RKO (cell line): ENCODE data around the gene ZNF705A.
"Not testable (repeated sequence)": the region's sequence is repeated elsewhere in the genome, so short reads cannot be mapped to it uniquely, and the experiment has no call there.

Experiments
- DNase-seq: peaks from one replicate; pipeline ENCODE4 v3.0.0-alpha.2; 2016; ENCODE audit warnings: low spot score

Gene ZNF705A

DNA sequence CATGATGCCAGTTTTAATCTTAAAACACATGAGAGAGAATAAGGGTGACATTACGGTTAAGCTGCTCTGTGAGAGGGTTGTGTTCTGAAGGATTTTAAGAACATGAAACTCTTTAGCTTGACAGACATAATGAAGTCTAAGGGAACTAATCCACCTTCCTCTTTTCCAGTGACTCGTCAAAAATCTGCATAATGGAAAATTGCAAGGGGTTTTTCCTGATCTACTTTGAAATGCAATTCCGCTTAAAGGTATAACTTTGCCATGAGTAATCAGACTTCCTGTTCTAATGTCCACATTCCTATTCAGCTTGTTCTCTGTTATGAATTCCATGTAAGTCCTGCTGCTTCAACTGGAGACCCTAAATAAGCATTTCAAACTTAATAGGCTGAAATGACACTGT is at the start of gene ZNF705A:
Gene ZNF705A, plus strand, starts transcription at position 171 of the 400 bp plus-strand sequence. CDS start 15,611 bp downstream, outside the sequence.
- DNase-seq, result peak; percentile 30

DNA sequence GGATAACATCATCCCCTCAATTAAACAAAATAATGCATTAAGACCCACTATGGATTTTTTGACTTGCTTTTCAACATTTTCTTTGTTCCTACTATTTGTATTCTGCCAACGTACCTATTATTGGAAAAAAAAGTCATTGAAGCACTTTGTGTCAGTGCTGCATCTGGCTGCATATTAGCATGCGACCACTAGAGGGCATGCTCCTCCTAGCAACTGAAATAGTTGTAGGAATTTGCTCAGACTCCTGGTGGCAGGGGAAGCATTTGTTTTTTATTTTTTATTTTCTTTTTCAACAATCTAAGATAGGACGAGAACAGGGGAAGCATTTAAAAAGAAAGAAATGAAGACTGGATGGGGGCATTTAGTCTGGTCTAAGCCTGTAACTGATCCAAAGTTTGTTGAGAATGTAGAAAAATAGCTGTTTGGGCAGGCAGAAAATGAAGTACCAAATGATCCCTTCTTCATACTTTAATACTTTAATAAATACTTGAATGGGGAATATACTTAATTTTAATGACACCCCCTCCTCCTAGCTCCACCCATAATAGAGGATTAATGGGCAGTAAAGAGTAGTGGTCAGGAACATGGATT is 47.9 kb upstream of the ZNF705A start:
- DNase-seq, result peak; percentile 86

DNA sequence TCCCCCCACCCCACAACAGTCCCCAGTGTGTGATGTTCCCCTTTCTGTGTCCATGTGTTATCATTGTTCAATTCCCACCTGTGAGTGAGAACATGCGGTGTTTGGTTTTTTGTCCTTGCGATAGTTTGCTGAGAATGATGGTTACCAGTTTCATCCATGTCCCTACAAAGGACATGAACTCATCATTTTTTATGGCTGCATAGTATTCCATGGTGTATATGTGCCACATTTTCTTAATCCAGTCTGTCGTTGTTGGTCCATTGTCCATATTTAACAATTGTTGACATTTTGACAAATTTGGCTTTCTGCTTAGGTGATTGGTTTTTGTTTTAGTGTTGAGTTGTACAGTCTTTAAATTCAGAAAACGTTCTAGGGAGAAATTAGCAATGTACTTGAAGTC is 43.7 kb upstream of the ZNF705A start:
- DNase-seq, result not testable (repeated sequence)

DNA sequence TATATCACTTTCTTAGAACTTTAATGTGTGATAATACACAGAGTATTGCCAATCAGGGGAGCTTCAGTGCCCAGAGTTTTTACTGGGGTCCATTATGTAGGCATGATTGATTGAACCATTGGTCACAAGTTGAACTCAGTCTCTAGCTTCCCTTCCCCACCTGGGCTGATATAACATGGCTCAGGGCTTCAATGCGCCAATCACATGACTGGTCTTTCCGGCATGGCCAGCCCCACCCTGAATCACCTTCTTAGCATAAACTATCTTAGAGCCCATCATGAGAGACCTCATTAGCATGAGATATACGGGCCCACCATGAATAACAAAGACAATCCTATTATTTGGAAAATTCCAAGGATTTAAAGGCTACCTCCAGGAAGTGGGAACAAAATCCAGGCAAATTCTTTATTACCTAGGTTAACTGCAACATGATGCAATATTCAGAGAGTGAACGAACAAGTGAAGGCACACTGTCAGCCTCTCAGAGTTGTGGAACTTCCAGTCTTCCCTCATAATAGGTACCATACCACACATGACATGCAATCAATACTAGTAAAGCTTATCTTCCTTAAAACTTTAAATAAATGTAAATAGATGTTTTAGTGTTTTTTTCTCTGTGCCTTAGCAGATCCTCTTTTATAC is 36.6 kb upstream of the ZNF705A start:
- no peak for DNase-seq

DNA sequence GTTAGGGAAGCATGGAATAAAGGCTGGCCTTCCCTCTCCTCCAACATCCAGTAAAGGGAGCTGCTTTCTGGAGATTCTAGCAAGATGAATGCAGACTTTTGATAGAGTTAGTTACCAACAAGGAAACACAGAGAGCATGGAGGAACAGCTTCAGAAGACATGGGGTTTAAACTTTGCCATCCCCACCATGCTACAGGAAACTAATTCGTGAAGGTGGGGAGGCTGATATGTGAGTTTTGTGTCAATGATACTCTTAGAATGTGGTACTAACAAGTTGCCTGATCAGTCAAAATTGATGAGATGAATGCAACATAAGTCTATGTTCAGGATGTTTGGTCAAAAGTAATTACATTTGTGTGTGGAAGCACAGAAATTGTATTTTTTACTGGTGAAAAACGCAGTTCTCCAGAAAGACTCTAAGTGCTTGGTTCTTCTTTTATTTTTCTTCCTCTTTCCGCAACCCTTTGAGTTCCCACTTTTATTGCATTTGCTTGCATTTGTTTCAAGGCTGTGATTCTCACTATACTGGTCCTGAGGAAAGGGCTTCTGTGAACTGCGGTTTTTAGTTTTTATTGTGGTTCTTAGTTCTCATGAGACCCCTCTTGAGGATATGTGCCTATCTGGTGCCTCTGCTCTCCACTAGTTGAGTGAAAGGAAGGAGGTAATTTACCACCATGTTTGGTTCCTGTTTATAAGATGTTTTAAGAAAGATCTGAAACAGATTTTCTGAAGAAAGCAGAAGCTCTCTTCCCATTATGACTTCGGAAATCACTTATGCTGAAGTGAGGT is 33.5 kb upstream of the ZNF705A start, which contains the start of gene CLEC4A:
Gene CLEC4A, plus strand, starts transcription at position 494 of the 789 bp plus-strand sequence. Its CDS starts 262 bp downstream, at position 756.
- DNase-seq, result no peak

DNA sequence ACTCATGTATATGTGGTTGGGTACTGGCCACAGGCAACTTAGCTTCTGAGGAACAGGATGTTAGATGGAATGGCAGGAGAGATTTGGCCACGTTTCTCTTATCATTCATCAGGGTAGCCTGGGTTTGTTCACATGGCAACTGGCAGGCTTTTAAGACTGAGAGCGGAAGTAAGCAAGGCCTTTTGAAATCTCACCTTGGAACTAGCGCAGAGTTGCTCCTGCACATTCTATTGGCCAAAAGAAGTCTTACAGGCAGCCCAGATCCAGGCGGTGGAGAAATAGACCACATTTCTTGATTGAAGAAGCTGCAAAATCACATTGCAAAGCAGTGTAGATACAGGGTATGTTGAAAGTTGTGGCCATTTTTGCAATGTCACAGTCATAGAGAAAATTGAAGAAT is 29.7 kb upstream of the ZNF705A start:
- no peak for DNase-seq

DNA sequence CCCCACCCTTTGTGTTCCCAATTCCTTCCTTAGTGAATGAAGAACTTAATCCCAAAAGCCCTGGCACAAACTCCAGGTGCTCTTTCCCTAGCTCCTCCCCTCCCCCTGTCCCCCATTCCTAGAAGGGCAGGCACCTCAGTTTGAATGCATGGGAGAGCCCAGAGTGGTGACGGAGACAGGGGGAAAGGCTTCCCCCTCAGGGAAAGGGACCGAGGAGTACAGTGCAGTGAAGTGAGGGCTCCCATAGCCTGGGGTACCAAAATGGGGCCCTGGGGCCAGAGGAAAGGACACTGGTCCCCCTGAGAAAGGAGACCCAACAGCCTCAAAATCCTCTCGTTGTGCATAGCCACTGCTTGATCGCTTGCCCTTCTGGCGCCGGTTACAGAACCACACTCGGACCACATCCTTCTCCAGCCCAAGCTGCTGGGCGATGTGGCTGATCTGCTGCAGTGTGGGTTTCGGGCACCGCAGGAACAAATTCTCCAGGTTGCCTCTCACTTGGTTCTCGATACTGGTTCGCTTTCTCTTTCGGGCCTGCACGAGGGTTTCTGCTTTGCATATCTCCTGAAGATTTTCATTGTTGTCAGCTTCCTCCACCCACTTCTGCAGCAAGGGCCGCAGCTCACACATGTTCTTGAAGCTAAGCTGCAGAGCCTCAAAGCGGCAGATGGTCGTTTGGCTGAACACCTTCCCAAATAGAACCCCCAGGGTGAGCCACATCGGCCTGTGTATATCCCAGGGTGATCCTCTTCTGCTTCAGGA is 23.0 kb upstream of the ZNF705A start:
- DNase-seq, result not testable (repeated sequence)

DNA sequence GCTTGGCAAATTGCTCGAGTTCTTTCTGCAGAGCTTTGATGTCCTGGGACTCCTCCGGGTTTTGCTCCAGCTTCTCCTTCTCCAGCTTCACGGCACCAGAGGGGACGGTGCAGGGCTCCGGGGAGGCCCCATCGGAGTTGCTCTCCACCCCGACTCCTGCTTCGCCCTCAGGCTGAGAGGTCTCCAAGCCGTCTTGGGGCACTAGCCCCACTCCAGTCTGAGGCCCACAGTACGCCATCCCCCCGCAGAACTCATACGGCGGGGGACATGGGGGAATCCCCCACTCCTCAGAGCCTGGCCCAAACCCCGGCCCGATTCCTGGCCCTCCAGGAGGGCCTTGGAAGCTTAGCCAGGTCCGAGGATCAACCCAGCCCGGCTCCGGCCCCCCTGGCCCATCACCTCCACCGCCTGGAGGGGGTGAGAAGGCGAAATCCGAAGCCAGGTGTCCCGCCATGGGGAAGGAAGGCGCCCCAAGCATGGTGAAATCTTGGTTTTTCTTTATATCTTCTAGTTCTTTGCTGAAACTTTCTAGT is 22.4 kb upstream of the ZNF705A start:
- not testable (repeated sequence) for DNase-seq

DNA sequence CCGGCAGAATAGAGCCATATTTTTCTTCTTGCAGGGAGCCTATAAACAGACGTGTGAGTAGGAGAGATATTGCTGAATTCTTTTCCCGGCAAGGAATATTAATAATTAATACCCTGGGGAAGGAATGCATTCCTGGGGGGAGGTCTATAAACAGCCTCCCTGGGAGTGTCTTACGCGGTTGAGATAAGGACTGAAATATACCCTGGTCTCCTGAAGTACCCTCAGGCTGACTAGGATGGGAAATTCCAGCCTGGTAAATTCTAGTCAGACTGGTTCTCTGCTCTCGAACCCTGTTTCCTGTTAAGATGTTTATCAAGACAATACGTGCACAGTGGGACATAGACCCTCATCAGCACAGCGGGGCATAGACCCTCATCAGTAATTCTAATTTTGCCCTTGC is 15.2 kb upstream of the ZNF705A start:
- not testable (repeated sequence) for DNase-seq

DNA sequence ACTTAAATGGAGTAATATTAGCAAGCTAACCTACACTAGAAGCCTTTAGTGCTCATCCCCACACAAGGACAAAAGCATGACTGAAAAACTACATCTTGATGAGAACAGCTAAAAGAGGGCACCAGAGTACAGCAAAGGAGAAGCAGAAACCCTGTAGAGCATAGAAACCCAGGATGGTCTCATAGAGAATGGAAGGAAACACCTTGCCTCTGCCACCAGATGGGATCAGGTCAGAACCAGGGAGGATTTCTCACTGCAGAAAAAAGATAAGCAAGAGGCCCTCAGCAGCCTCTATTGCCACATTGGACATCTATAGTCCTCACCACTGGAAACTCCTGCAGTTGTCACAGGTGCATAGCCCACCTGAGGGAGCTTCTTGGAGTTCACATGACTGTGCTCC is 13.6 kb upstream of the ZNF705A start:
- DNase-seq, result no peak

DNA sequence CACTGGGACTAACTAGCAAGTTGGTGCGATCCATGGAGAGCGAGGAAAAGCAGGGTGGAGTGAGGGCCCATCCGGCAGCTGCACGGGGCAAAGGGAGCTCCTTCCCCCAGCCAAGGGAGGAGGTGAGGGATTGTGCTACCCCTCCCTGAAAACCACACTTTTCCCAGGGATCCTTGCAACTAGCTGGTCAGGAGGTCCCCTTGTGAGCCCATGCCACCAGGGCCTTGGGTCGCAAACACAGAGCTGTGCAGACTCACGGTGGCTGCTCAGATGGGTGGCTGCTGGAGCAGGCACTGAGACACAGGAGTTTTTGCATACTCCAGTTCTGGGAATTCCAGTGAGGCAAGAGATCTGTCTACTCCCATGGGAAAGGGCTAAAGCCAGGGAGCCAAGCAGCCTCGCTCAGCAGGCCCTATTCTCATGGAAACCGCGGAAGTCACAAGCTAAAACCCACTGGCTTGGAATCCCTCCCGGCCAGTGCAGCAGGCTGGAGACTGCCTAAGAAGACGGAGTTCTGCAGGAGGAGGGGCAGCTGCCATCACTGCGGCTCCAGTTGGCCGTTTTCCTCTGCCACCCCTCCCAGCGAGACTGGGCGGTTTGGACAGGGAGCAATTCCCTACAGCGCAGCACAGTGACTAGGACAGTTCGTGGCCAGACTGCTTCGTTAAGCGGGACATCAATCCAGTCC is 10.9 kb upstream of the ZNF705A start:
- no peak for DNase-seq

DNA sequence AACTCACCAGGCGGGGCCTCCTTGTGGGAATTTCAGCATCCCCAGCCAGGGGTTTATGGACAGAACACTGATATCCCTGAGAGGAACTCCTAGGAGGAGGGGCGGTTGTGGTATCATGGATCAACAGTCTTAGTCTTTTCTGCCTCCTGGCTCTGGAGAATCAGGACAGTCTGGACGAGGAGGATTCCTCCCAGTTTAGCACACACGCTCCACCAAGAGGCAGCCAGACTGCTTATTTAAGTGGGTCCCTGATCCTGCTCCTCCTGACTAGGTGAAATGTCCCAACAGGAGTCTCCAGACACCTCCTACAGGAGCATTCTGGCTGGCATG is 10.4 kb upstream of the ZNF705A start:
- DNase-seq, result no peak

DNA sequence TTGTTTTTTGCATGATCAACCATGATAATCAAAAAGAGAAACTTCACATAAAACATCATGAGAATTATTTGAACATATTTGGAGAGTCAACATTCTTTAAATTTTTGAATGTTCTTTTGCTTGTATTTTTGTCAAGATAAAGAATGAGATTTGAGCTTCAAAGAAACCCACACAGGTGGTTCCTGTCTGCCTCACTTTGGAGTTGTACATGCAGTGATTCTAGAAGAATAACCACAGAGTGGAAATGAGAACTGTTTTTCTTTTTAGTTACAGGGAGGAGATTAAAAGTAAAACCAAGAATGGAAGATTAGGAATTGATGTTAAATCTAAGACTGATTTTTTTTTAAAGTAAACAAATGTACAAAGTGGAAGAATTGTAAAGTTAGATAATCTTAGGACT is 2.3 kb upstream of the ZNF705A start:
- DNase-seq, result no peak

DNA sequence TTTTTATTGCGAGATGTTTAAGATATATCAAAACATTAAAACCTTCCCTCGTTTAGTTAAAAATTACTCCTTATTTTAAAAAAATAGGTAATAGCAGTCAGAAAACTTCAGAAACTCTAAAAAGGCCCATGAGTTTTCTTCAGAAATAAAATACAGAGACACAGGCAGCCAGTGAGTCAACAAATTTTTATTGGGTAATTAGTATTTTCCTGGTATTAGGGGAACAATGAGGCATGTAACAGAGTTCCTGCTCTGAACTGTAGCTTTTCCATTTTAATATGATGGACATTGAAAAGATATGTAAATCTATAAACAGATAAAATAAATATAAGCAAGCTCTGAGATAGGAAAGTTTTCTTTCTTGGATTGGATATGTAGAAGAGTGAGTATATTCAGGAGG is 399 bp upstream of the ZNF705A start:
- no peak for DNase-seq

DNA sequence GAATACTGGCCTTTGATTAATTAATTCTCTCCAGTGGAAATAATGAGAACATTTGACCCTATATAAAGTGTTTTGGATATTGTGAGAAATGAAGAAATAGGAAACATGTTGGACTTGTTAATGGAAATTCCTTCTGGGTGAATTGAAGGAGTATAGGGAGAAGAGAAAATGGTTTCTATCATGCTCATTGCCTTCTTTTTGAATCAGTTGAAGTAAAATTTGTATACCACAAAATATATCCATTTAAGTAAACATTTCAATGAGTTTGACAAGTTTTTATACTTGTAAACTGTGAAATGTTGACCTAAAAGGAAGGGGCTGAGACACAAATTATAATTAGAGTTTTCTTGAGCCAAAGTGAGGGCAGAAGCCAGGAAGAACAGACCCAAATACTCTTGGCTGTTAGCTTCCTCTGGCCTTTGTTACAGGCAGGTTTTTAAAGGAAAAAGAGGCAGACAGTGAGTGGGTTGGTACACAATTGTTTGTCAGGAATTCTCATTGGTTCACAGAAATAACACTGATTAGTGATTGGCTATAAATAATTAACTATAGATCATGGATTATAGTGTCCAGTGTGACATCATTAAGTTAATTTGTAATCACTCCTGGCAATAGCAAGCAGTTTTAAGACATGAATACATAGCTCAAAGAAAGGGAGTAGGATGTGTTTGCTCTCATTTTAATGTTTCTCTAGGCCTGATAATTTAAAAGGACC is 826 bp downstream of the ZNF705A start:
- DNase-seq, result no peak

DNA sequence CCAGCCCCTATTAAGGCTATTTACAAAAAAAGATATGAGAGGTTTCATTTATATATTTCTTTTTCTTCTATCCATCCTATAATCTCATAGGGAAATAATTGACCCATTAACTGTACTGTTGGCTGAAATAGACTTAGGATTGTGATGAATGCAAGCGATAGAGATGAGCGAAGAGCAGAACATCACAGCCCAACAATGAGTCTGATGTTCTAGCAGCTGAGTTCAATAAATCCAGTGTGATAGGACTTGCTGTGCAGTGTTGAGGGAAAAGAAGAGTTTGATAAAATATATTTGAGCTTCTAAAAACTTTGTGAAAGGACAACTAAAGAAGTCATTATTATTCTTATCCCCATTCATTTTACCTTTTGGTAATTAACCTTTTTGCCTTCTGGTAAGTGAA is 16.1 kb downstream of the ZNF705A start:
- not testable (repeated sequence) for DNase-seq

DNA sequence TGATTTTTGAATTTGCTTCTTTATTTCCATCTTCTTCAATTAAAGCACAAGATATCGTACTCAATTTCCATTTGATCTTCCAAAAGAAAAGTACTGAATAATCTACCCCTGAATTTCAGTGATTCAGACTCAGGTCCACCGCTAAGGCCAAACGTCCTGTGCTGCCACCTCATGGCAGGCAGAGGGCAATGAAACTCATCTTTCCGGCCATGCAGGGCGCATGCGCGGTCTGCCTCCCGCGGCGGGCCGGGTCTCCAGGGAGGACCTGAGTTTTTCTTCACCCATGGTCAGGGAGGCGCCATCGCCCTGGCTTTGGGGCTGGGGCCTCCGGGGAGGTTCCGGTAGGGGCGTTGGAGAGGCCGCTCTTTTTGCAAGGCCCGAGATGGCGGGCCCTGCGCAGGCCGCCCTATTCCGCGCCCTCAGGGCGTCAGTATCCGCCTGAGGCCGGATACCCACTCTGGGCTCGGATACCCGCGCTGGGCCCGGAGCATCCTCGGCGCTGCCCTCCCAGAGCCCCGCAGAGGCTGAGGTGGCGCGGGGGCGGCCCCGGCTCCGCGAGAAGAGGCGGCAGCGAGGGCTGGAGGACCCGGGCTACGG is 23.3 kb downstream of the ZNF705A start:
- peak; percentile 68 for DNase-seq

DNA sequence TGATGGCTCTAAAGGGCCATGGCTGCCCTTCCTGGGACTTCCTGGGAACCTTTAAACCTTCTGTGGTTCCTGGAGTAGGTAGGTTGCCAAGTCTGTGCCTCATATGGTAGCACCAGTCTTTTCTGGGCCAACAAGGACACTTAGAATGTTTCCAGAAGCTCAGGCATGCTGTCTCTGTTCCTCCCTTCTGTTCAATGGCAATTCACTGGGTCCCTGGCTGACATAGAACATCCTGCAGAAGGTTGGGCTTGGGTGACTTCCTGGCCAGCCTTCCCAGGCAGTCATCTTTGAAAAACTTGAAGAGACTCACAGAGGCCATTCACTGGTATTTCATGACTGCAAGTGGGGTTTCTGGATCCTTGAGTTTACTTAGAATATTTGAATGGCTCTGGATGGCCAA is 24.5 kb downstream of the ZNF705A start:
- not testable (repeated sequence) for DNase-seq

DNA sequence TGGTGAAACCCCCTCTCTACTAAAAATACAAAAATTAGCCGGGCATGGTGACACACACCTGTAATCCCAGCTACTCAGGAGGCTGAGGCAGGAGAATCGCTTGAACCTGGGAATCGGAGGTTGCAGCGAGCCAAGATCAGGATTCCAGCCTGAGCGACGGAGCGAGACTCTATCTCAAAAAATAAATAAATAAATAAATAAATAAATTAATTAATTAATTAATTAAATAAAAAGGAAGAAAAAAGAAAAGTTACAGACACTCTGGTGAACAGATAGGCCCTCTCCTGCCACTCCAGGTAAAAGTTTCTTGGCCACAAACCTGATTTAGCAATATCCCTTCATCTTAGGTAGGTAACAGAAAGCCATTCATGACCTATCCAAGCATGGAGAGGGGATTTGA is 26.1 kb downstream of the ZNF705A start:
- DNase-seq, result not testable (repeated sequence)

DNA sequence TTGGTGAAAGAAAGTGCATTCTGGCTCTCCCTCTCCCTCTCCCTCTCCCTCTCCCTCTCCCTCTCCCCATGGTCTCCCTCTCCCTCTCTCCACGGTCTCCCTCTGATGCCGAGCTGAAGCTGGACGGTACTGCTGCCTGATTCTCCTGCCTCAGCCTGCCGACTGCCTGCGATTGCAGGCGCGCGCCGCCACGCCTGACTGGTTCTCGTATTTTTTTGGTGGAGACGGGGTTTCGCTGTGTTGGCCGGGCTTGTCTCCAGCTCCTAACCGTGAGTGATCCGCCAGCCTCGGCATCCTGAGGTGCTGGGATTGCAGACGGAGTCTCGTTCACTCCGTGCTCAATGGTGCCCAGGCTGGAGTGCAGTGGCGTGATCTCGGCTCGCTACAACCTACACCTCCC is 26.5 kb downstream of the ZNF705A start:
- not testable (repeated sequence) for DNase-seq
